Fibroblast of the aortic adventitia (primary cell): ENCODE measurements around the gene PI4KB. TPM values are rescaled to one million over a fixed set of nuclear protein-coding genes. Genes with fewer than 3 reads are reported as not detected.
A peak's percentile ranks its signal among the peaks of the same experiment; 100 is the strongest.

ENCODE experiments used
- DNase-seq: peaks from one replicate; pipeline ENCODE4 v3.0.0-alpha.2; 2010; ENCODE audit warnings: low read depth
- H3K4me3 ChIP-seq: 2 replicates; pipeline ENCODE4 v1.5.1; 2011; ENCODE audit warnings: low read depth, mild to moderate bottlenecking, control low read depth, low read length, moderate library complexity
- CTCF ChIP-seq: IDR thresholded peaks from 2 replicates; pipeline ENCODE4 v1.5.1; 2011; ENCODE audit warnings: mild to moderate bottlenecking, low read length, control low read depth, inconsistent platforms; ENCODE audit not compliant: insufficient read depth
- total RNA-seq: library from RNA; depleted of rRNA; stranded (reverse); fragments of >200 nt; gene quantifications from 2 replicates; pipeline ENCODE4 v1.2.3, GENCODE V29; 2012; ENCODE audit warnings: low replicate concordance

Gene PI4KB
- total RNA-seq, result 38.8 and 41.0 TPM in 2 replicates

- no peak for TF ChIP-seq CTCF
- peak within 1 kb of the TSS; percentile 90 for H3K4me3 ChIP-seq
- peak; percentile 99 for DNase-seq
These were observed at the start of gene PI4KB for GRCh38 chr1:151327223-151327902. Gene PI4KB, minus strand, starts transcription at chr1:151327416. Its CDS starts 10,935 bp downstream, at chr1:151316481.

GRCh38 chr1:151373196-151373595 is 46.0 kb upstream of the PI4KB start:
- H3K4me3 ChIP-seq, result no peak overlapping the region
- DNase-seq, result no peak
- TF ChIP-seq CTCF, result no peak

DNA sequence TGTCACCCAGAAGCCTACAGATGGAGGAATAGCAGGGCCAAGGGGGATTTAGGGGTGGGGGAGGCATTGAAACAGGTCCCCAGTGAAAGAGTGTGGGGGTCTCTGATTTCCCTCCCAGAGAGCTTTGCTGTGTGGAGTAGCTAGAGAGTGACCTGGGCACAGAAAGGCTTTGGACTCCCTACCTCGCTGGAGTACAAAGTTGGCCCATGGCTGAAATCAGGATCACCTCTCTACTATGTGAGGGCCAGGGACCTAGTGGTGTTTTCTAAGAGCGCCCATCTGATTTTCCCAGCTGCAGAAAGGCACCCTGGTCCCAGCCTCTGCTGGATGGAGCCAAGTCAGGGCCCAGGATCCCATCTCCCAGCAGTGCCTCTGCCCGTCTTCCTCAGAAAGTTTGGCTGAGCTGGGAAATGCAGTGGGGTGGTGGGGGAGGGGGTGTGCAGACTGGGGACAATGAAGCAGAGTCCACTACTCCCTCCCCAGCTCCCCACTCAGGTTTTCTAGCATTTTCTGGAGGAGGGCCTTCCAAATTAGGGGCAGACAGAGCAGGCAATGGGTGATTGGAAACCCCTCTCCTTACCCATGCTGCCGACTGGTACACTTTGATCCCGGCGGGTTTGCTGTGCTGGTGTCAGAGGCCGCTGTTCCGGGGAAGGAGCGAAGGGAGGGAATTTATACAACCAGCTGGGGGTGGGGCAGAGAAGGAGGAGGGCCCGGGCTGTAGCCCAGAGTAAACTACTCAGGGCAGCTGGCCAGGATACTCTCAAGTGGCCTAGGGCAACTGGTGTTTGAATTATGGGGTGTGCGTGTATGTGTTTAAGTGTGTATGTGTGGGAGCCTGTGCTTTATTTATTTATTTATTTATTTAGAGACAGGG is 45.1 kb upstream of the PI4KB start, which contains the start of gene SELENBP1:
Gene SELENBP1, minus strand, starts transcription at position 648 of the 877 bp plus-strand sequence. Its CDS starts 64 bp downstream, at position 584.
- no peak for TF ChIP-seq CTCF
- H3K4me3 ChIP-seq, result peak within 1 kb of the TSS; percentile 70
- peak; percentile 84 for DNase-seq

- H3K4me3 ChIP-seq, result peak overlapping the region; percentile 70
- DNase-seq, result peak; percentile 70
- TF ChIP-seq CTCF, result no peak
These were observed 44.3 kb upstream of the PI4KB start for GRCh38 chr1:151371370-151372057.

- DNase-seq, result peak; percentile 48
- H3K4me3 ChIP-seq, result no peak overlapping the region
- no peak for TF ChIP-seq CTCF
These were observed 43.1 kb upstream of the PI4KB start for GRCh38 chr1:151370211-151370911.

- DNase-seq, result no peak
- no peak for TF ChIP-seq CTCF
These were observed 42.4 kb upstream of the PI4KB start for GRCh38 chr1:151369621-151370048.

More at GRCh38 chr1:151369621-151370048, 42.4 kb upstream of the PI4KB start:
- no peak overlapping the region for H3K4me3 ChIP-seq
